ENCODE data around the gene MAVS. TPM values are rescaled to one million over a fixed set of nuclear protein-coding genes. Genes with fewer than 3 reads are reported as not detected.

The MAVS gene
- total and polyA plus RNA-seq, 2 donors (not counting 1 experiment from before 2014, with no cell fraction given), result 14.4 to 15.9 TPM

DNA sequence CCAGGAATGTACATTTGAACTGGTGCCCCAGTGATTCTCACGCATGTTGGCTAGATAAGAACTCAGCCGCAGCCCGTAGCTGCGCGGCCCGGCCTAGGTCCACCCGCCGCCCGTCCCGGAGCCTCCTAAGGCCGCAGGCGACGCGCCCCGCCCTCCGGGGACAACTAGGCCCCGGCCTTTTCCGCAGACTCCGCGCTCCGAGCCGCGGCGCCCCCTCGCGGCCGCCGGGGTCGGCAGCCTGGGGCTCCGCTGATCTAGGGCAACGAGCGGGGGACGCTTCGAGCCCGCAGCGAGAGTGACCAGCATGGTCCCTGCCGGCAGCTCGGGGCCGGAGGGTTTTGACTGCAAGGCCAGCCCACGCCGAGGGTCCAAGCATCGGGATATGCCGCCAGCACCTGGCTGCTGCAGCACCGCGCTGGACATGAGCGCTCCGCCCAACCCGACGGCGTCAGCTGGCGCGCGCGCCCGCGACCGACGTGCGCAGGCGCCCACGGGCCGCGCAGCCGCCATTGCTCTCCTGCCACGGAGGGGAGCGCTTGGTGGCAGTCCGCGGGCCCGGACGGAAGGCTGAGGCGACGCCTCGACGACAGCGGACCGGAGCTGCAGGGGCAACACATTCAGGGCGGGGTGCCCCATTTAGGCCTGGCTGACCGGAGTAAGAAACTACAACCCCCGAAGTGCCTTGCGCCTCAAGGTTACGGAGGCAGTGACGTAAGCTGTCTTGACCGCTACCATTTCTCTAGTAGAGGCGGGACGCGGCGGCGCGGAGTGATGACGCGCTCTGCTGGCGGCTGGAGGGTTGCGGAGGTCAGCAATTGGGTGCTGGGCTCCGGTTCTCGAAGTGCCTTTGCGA, 26.4 kb upstream of the MAVS start, which contains the start of gene AP5S1:
Gene AP5S1, plus strand, starts transcription at position 500 of the 853 bp plus-strand sequence. CDS start 1,571 bp downstream, outside the sequence.
- peaks cover 15% of the 10 kb centered on the region for H3K36me3 ChIP-seq (ENCODE audit: control insufficient read depth, insufficient read depth, low read length)
- peaks cover 8% of the 10 kb centered on the region for H3K79me2 ChIP-seq (ENCODE audit: control insufficient read depth, insufficient read depth, low read length)
- DNase-seq (ENCODE audit: low read depth in 2 of 2), result peak; percentile 96 to 97
- TF ChIP-seq, protein P1, sequence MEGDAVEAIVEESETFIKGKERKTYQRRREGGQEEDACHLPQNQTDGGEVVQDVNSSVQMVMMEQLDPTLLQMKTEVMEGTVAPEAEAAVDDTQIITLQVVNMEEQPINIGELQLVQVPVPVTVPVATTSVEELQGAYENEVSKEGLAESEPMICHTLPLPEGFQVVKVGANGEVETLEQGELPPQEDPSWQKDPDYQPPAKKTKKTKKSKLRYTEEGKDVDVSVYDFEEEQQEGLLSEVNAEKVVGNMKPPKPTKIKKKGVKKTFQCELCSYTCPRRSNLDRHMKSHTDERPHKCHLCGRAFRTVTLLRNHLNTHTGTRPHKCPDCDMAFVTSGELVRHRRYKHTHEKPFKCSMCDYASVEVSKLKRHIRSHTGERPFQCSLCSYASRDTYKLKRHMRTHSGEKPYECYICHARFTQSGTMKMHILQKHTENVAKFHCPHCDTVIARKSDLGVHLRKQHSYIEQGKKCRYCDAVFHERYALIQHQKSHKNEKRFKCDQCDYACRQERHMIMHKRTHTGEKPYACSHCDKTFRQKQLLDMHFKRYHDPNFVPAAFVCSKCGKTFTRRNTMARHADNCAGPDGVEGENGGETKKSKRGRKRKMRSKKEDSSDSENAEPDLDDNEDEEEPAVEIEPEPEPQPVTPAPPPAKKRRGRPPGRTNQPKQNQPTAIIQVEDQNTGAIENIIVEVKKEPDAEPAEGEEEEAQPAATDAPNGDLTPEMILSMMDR (conservative IDR thresholded peaks at IDR 0.05 in 1 of 2, IDR thresholded peaks at IDR 0.05 in 1 of 2; ENCODE audit: low read depth in 1 of 2, low read length in 2 of 2), result peak; percentile 62 to 90
- no peak for TF ChIP-seq EZH2 (IDR thresholded peaks at IDR 0.05; ENCODE audit: low read length, missing control alignments)
- H4K20me1 ChIP-seq (ENCODE audit: control insufficient read depth, extremely low read depth, insufficient read depth, low read length), result no peaks in the 10 kb centered on the region
- no peaks in the 10 kb centered on the region for H3K9me3 ChIP-seq (ENCODE audit: control insufficient read depth, insufficient read depth, low read depth, low read length)
- peak within 1 kb of the TSS; percentile 92 for H3K4me2 ChIP-seq (ENCODE audit: extremely low read depth, insufficient read depth, low read length)
- H3K4me1 ChIP-seq (ENCODE audit: control insufficient read depth, extremely low read depth, insufficient read depth, low read length), result peaks cover 9% of the 10 kb centered on the region
- peak within 1 kb of the TSS; percentile 100 for H3K27ac ChIP-seq (ENCODE audit: insufficient read depth, low read length)
- no peaks in the 10 kb centered on the region for H3K27me3 ChIP-seq (ENCODE audit: control insufficient read depth, insufficient read depth, low read length)
- peak within 1 kb of the TSS; percentile 67 to 93 (median 90) for H3K4me3 ChIP-seq (replicated peaks in 1 of 4; ENCODE audit: control extremely low read depth in 1 of 4, insufficient read depth in 1 of 4, low read depth in 3 of 4, low read length in 4 of 4)
- peak within 1 kb of the TSS; percentile 100 for H3K9ac ChIP-seq (ENCODE audit: insufficient read depth, low read length)
- peak within 1 kb of the TSS; percentile 92 for H2AFZ ChIP-seq (ENCODE audit: low read length)

DNA sequence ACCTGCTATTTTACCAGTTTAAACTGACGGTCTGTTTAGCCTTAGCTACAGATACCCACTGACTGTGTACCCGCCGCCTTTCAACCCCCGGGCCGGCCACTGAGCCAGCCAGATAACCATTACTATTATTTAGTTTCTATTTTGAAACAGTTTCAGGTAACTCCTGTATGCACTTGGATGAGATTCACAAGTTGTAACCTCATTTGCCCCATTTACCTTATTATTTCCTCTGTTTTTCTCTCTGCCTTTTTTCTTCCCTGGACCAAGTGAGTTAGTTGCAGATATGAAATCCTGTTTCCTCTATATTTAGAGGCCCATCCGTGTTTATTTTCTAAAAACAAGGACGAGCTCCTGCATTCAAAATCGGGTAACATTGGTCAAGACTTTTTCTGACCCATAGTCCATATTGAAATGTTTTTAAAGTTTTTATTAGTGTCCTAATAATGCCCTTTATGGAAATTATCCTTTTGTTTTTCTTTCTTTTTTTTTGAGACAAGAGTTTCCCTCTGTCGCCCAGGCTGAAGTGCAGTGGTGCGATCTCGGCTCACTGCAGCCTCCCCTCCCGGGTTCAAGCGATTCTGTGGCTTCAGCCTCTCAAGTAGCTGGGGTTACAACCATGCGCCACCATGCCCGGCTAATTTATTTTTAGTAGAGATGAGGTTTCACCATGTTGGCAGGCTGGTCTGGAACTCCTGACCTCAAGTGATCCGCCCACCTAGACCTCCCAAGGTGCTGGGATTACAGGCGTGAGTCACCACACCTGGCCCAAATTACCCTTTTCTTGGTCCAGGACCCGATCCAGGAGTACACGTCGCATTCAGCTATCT, 25.5 kb upstream of the MAVS start:
- H3K27me3 ChIP-seq (ENCODE audit: control insufficient read depth, insufficient read depth, low read length), result no peaks in the 10 kb centered on the region
- H3K27ac ChIP-seq (ENCODE audit: insufficient read depth, low read length), result peak overlapping the region; percentile 100
- peaks cover 19% of the 10 kb centered on the region for H3K36me3 ChIP-seq (ENCODE audit: control insufficient read depth, insufficient read depth, low read length)
- TF ChIP-seq, protein P1 (conservative IDR thresholded peaks at IDR 0.05 in 1 of 2, IDR thresholded peaks at IDR 0.05 in 1 of 2; ENCODE audit: low read depth in 1 of 2, low read length in 2 of 2), result no peak
- TF ChIP-seq EZH2 (IDR thresholded peaks at IDR 0.05; ENCODE audit: low read length, missing control alignments), result no peak
- no peaks in the 10 kb centered on the region for H3K9me3 ChIP-seq (ENCODE audit: control insufficient read depth, insufficient read depth, low read depth, low read length)
- peak overlapping the region; percentile 29 for H2AFZ ChIP-seq (ENCODE audit: low read length)
- peak overlapping the region; percentile 100 for H3K9ac ChIP-seq (ENCODE audit: insufficient read depth, low read length)
- peak overlapping the region; percentile 92 for H3K4me2 ChIP-seq (ENCODE audit: extremely low read depth, insufficient read depth, low read length)
- H3K4me1 ChIP-seq (ENCODE audit: control insufficient read depth, extremely low read depth, insufficient read depth, low read length), result peaks cover 9% of the 10 kb centered on the region
- no peaks in the 10 kb centered on the region for H4K20me1 ChIP-seq (ENCODE audit: control insufficient read depth, extremely low read depth, insufficient read depth, low read length)
- H3K79me2 ChIP-seq (ENCODE audit: control insufficient read depth, insufficient read depth, low read length), result peaks cover 8% of the 10 kb centered on the region
- H3K4me3 ChIP-seq (replicated peaks in 1 of 4; ENCODE audit: control extremely low read depth in 1 of 4, insufficient read depth in 1 of 4, low read depth in 3 of 4, low read length in 4 of 4), result peak overlapping the region; percentile 67 to 93 (median 90)
- no peak for DNase-seq (ENCODE audit: low read depth in 2 of 2)

DNA sequence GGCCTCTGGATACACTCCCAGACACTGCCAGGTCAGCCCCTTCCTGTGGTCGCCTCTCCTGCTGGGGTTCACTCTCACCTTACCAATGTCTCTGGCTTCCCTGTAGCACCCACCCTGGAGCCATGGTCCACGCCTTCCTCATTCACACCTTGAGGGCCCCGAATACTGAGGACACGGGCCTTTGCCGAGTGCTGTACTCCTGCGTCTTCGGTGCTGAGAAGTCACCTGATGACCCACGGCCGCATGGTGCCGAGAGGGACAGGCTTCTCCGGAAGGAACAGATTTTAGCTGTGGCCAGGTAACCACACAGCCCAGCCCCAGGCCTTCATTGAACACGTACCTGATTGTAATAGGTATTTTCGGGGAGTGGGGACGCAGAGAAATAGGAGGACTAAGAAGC, 24.6 kb upstream of the MAVS start:
- Histone ChIP-seq H3K4me3 (replicated peaks in 1 of 4; ENCODE audit: control extremely low read depth in 1 of 4, insufficient read depth in 1 of 4, low read depth in 3 of 4, low read length in 4 of 4) (no peak overlapping the region), H3K9me3 (ENCODE audit: control insufficient read depth, insufficient read depth, low read depth, low read length) (no peaks in the 10 kb centered on the region), H3K36me3 (ENCODE audit: control insufficient read depth, insufficient read depth, low read length) (peaks cover 20% of the 10 kb centered on the region), H3K4me1 (ENCODE audit: control insufficient read depth, extremely low read depth, insufficient read depth, low read length) (peaks cover 9% of the 10 kb centered on the region), H2AFZ (ENCODE audit: low read length) (no peak overlapping the region), H3K27ac (ENCODE audit: insufficient read depth, low read length) (no peak overlapping the region), H3K27me3 (ENCODE audit: control insufficient read depth, insufficient read depth, low read length) (no peaks in the 10 kb centered on the region), H3K9ac (ENCODE audit: insufficient read depth, low read length) (no peak overlapping the region), H3K4me2 (ENCODE audit: extremely low read depth, insufficient read depth, low read length) (no peak overlapping the region), H3K79me2 (ENCODE audit: control insufficient read depth, insufficient read depth, low read length) (peaks cover 8% of the 10 kb centered on the region), H4K20me1 (ENCODE audit: control insufficient read depth, extremely low read depth, insufficient read depth, low read length) (no peaks in the 10 kb centered on the region)
- TF ChIP-seq, protein P1 (conservative IDR thresholded peaks at IDR 0.05 in 1 of 2, IDR thresholded peaks at IDR 0.05 in 1 of 2; ENCODE audit: low read depth in 1 of 2, low read length in 2 of 2), result no peak
- no peak for TF ChIP-seq EZH2 (IDR thresholded peaks at IDR 0.05; ENCODE audit: low read length, missing control alignments)
- no peak for DNase-seq (ENCODE audit: low read depth in 2 of 2)

Measured in fibroblast of lung (primary cell).